ENCODE results near the gene GSDME. TPM values are rescaled to one million over a fixed set of nuclear protein-coding genes. Genes with fewer than 3 reads are reported as not detected.

Gene GSDME
- total and polyA plus RNA-seq, 7 donors: 4.9 to 32.1 (median 14.1) TPM

GRCh38 chr7:24700521-24701260 lies 56.6 kb downstream of the GSDME start:
- intact Hi-C loops (cut with DNase I): no loop called here

GRCh38 chr7:24698531-24699266 lies 58.6 kb downstream of the GSDME start:
- Histone ChIP-seq H3K9me3 (no peaks in the 10 kb centered on the region), H3K4me1 (peaks cover 48% of the 10 kb centered on the region), H3K36me3 (ENCODE audit: insufficient read depth in 1 of 2, low read depth in 1 of 2) (peaks cover 4% of the 10 kb centered on the region in 2 donors), H3K4me3 (no peak overlapping the region), H3K27ac (no peak overlapping the region), H3K27me3 (ENCODE audit: insufficient read depth in 3 of 3, low read length in 2 of 3) (no peaks in the 10 kb centered on the region)
- no peak for ATAC-seq
- 69 to 74% (median 71%) methylated on average over 7 of the region's 7 CpGs for WGBS, 3 donors
- no peak for TF ChIP-seq CTCF (IDR thresholded peaks at IDR 0.05)
- no peak for DNase-seq
- intact Hi-C loops (cut with DNase I): no loop called here

More at GRCh38 chr7:24700521-24701260, 56.6 kb downstream of the GSDME start:
- WGBS, 3 donors: 51 to 57% (median 54%) methylated on average over 9 of the region's 9 CpGs
- H3K4me3 ChIP-seq: no peak overlapping the region
- peaks cover 0 to 4% of the 10 kb centered on the region in 2 donors for H3K36me3 ChIP-seq (ENCODE audit: insufficient read depth in 1 of 2, low read depth in 1 of 2)
- no peak for TF ChIP-seq CTCF (IDR thresholded peaks at IDR 0.05)
- no peak for DNase-seq
- peaks cover 65% of the 10 kb centered on the region for H3K4me1 ChIP-seq
- H3K27ac ChIP-seq: no peak overlapping the region
- H3K27me3 ChIP-seq (ENCODE audit: insufficient read depth in 3 of 3, low read length in 2 of 3): no peaks in the 10 kb centered on the region
- H3K9me3 ChIP-seq: no peaks in the 10 kb centered on the region
- no peak for ATAC-seq

- peaks cover 4 to 9% of the 10 kb centered on the region in 2 donors for H3K36me3 ChIP-seq (ENCODE audit: insufficient read depth in 1 of 2, low read depth in 1 of 2)
- H3K27me3 ChIP-seq (ENCODE audit: insufficient read depth in 3 of 3, low read length in 2 of 3): no peaks in the 10 kb centered on the region
- no peak for TF ChIP-seq CTCF (IDR thresholded peaks at IDR 0.05)
- H3K4me1 ChIP-seq: peaks cover 35% of the 10 kb centered on the region
- no peak overlapping the region for H3K4me3 ChIP-seq
- WGBS, 3 donors: 94 to 97% (median 94%) methylated on average over 4 of the region's 4 CpGs
- H3K27ac ChIP-seq: no peak overlapping the region
- DNase-seq (no peak), ATAC-seq (no peak)
- no peaks in the 10 kb centered on the region for H3K9me3 ChIP-seq
- intact Hi-C loops (cut with DNase I): no loop called here
These were observed 59.8 kb downstream of the GSDME start for GRCh38 chr7:24697416-24697815.

- peaks cover 0 to 27% of the 10 kb centered on the region in 2 donors for H3K36me3 ChIP-seq (ENCODE audit: insufficient read depth in 1 of 2, low read depth in 1 of 2)
- H3K9me3 ChIP-seq: no peaks in the 10 kb centered on the region
- intact Hi-C loops (cut with DNase I): no loop called here
- 83 to 90% (median 88%) methylated on average over 2 of the region's 2 CpGs for WGBS, 3 donors
- no peak overlapping the region for H3K4me3 ChIP-seq
- H3K27me3 ChIP-seq (ENCODE audit: insufficient read depth in 3 of 3, low read length in 2 of 3): no peaks in the 10 kb centered on the region
- H3K4me1 ChIP-seq: no peaks in the 10 kb centered on the region
- ATAC-seq (no peak), DNase-seq (no peak)
- no peak for TF ChIP-seq CTCF (IDR thresholded peaks at IDR 0.05)
- no peak overlapping the region for H3K27ac ChIP-seq
These were observed 64.7 kb downstream of the GSDME start for GRCh38 chr7:24692592-24692991.

Measured in psoas muscle (tissue), 8 donors.